Panc1 (cell line): ENCODE measurements around the gene RELT.

Experiments
- POLR2AphosphoS5 ChIP-seq: IDR thresholded peaks from 2 replicates; pipeline ENCODE4 v1.6.1; 2012; ENCODE audit warnings: mild to moderate bottlenecking, low read depth, low read length, moderate library complexity
- REST ChIP-seq, 2 experiments: IDR thresholded peaks; 2 replicates each; pipeline ENCODE4 v1.6.1; 2011 to 2012; ENCODE audit warnings: low read depth in 2 of 2, control low read depth in 1 of 2, low read length in 1 of 2, mild to moderate bottlenecking in 1 of 2, moderate library complexity in 1 of 2; ENCODE audit not compliant: insufficient read depth in 1 of 2
- SIN3A ChIP-seq: IDR thresholded peaks from 2 replicates; pipeline ENCODE4 v1.6.1; 2012; ENCODE audit warnings: low read depth, mild to moderate bottlenecking, low read length, moderate library complexity, borderline replicate concordance; ENCODE audit not compliant: insufficient read depth
- TCF7L2 ChIP-seq: IDR thresholded peaks from 2 replicates; pipeline ENCODE4 v1.6.1; 2011; ENCODE audit warnings: mild to moderate bottlenecking, low read depth, low read length, inconsistent platforms
- TF ChIP-seq, protein P1 (sequence below): fragments of 450-650 bp; IDR thresholded peaks from 2 replicates; pipeline ENCODE4 v1.5.1; 2017; ENCODE audit warnings: mild to moderate bottlenecking

DNA sequence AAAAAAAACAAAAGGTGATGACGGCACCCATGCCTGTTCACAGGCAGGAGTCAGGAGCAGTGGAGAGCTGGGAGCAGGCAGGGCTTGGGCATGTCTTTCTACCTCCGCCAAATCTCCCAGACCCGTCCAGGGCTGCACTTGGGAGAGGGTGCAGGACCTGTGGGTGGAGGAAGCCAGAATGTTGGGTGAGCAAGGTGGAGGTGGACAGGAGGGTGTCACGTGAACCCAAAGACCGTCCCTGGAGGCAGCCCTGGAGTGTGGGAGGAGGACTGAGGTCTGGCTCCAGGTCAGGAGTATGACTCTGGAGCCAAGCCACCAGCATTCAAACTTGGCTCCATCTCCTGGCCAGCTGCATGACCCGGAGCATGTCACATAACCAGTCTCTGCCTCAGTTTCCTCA lies 26.6 kb upstream of the RELT start:
- TF ChIP-seq, protein P1, sequence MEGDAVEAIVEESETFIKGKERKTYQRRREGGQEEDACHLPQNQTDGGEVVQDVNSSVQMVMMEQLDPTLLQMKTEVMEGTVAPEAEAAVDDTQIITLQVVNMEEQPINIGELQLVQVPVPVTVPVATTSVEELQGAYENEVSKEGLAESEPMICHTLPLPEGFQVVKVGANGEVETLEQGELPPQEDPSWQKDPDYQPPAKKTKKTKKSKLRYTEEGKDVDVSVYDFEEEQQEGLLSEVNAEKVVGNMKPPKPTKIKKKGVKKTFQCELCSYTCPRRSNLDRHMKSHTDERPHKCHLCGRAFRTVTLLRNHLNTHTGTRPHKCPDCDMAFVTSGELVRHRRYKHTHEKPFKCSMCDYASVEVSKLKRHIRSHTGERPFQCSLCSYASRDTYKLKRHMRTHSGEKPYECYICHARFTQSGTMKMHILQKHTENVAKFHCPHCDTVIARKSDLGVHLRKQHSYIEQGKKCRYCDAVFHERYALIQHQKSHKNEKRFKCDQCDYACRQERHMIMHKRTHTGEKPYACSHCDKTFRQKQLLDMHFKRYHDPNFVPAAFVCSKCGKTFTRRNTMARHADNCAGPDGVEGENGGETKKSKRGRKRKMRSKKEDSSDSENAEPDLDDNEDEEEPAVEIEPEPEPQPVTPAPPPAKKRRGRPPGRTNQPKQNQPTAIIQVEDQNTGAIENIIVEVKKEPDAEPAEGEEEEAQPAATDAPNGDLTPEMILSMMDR: no peak
- TF ChIP-seq REST (IDR thresholded peaks at IDR 0.05; ENCODE audit: insufficient read depth in 1 of 2, low read depth in 2 of 2, low read length in 1 of 2) (no peak), POLR2AphosphoS5 (no peak), TCF7L2 (no peak), SIN3A (no peak)
